ENCODE data around the gene HOXB1.
"Not testable (repeated sequence)": the region's sequence is repeated elsewhere in the genome, so short reads cannot be mapped to it uniquely, and the experiment has no call there.

The HOXB1 gene

DNA sequence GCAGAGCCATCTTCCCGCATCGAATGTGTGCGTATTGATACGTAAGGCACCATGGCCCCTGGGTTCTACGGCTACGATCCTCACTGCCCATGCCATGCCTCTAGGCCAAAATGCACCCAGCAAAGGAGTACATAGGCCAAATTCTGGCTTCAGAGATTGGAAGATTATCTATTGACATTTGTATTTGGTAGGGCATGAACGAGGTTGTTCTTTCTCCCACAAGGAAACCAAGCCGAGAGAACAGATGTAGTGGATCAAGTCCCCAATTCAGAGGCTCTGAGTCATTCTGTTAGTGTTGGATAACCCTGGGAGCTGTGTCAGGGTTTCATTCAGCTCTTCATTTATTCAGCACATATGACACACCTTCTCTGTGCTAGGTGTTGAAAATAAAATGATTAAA is 36.5 kb downstream of the HOXB1 start:
- no peak for DNase-seq (ENCODE audit: low spot score)

DNA sequence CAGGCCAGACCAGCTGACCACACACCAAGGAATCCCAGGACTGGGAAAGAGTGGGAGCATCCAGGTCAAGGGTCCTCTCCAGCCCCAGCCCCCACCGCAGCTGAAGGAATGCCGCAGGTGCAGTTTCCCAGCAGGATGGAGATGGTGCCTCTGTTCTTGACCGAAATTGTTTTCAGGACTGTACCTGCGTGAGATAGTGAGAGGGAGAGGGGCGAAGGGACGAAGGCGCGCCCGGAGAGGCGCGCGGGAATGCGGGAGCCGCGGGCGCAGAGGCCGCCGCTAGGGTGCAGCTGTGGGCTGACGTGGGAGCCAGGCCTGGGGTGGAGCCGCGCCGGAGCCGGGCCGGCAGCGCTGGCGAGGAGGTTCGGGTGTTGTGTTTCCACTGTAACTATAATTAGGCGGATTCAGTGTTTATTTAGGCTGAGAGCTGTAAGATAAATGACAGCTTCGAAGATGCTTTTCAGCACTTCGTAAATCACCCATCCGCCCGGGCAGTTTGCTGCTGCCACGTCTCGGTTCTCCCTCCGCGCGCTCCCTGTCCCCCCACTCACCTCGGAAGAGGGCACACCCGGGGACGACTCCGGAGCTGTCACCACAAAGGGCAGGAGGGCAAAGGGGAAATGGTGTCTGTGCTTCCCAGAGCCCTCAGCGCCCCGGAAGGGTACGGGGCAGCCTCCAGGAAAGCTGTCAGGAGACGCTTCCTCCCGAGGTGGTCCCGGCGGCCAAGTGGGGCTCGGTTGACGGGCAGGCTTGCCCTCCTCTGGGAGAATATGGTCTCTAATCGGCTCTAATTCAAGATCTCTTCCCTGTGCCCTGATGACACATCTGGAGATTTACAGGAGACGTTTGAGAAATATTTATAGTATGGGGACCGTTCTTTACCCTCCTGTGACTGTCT is 38.2 kb downstream of the HOXB1 start:
- peak; percentile 84 for DNase-seq (ENCODE audit: low spot score)

DNA sequence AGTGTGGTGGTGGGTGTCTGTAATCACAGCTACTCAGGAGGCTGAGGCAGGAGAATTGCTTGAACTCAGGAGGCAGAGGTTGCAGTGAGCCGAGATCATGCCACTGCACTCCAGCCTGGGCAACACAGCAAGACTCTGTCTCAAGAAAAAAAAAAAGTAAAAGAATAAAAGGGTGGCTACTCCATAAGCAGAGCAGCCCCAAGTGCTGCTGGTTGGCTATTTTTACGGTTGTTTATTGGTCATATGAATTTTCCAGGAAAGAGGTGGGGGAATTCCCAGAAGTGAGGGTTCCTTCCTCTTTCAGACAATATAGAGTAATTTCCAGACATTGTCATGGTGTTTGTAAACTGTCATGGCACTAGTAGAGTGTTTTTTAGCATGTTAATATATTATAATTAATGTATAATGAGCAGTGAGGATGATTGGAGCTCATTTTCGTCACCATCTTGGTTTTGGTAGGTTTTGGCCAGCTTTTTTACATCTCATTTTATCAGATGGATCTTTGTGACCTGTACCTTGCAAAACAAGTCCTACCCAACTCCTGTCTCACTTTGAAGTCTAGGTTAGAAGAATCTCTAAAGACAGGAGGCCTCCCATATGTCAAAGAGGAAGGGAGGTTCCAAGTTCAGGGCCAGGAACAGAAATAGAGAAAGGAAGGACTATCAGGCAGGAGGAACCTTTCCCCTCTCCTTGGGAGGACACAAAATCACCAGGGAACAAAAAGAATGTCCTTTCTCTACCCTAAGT is 39.1 kb downstream of the HOXB1 start:
- no peak for DNase-seq (ENCODE audit: low spot score)

DNA sequence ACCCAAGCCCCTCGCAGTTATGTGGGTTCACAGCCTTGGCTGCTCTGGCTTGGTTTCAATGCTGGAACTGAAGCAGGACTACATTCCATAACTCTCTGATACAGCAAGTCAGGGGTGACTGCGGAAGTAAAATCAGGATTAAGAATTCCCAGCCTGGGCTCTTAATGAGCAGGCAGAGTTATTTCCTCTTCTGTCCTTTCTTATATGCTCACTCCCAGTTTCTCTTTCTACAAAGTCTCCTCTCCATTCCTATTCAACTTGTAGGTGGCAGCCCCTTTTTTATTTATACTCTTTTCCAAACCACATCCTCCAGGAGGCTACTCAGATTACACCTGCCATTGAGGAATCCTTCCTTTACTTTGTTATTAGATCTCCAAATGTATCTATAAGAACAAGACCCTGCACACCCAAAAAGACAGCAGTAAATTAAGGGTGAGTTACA is 40.3 kb downstream of the HOXB1 start:
- DNase-seq (ENCODE audit: low spot score) = no peak

DNA sequence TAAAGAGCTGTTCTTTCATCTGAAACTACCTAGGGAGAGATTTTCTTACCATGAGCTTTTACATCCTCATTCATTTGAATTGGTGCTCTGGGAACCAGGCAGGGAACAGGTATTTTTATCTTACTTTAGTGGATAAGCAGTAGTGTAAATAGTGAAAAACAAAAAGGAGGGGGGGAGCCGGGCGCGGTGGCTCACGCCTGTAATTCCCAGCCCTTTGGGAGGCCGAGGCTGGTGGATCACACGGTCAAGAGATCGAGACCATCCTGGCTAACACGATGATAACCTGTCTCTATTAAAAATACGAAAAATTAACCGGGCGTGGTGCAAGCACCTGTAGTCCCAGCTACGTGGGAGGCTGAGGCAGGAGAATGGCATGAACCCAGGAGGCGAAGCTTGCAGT is 41.0 kb downstream of the HOXB1 start:
- DNase-seq (ENCODE audit: low spot score) = no peak

DNA sequence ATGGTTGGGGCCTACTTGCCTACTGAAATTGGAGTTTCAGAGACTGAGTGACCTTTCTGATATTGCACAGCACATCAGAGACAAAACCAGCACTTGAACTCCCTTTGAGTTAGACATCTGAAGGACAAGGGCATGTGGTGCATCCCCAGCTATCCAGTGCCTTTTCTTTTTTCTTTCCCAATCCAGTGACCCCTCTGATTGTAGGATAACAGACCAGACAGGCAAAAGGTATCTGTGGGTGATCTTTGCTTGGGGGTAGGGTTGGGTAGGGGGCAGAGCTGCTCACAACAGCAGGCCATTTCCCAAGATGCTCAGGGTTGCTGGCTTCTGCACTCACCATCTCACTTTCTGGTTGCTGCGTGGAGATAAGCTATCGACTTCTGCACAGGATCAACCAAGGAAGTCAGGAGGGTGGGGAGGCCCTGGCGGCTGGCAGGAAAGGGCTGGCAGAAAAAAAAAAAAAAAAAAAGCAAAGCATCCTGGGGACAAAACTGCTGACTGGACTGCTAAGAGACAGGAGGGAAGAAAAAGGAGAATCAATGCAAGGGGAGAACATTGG is 42.2 kb downstream of the HOXB1 start:
- no peak for DNase-seq (ENCODE audit: low spot score)

DNA sequence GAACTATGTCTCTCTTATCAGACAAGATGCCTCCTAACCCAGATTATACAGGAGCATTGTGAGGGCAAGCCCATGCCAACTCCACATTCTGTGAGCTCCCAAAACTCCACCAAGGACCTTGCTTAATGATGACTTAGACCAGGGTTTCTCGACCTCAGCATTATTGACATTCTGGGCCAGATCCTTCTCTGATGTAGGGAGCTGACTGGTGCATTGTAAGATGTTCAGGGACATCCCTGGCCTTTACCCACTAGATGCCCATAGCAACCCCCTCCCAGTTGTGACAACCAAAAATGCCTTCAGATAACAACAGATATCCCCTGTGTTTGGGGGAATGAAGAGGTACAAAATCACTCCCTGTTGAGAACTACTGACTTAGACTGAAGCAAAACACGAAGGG is 43.6 kb downstream of the HOXB1 start:
- DNase-seq (ENCODE audit: low spot score) = no peak

DNA sequence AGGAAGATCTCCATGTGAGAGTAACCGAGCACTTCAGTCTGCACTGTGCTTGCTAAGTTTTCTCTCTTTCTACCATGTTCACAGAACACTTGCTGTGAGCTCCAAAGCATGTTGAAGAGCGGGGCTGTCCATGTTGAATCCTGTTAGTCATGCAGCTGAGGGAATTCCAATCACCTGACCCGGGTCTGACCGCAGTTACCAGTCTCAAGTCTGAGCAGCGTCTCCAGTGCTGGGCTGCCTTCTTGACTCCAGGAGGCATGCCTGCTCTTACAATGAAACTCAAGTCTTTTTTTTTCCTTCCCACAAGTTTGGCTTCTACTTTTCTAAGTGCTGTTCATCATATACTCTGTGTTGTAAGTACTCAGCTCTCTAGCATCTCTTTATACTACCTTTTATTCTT is 44.3 kb downstream of the HOXB1 start:
- DNase-seq (ENCODE audit: low spot score) = peak; percentile 83

DNA sequence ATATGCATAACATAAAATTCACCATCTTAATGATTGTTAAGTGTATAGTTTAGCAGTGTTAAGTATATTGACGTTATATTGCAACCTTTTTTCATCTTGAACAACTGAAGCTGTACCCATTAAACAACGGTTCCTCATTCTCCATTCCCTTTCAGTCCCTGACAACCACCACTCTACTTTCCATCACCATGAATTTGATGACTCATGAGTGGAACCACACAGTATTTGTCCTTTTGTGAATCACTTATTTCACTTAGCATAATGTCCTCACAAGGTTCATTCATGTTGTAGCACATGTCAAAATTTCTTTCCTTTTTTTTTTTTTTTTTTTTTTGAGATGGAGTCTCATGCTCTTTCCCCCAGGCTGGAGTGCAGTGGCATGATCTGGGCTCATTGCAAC is 46.0 kb downstream of the HOXB1 start:
- DNase-seq (ENCODE audit: low spot score) = no peak

DNA sequence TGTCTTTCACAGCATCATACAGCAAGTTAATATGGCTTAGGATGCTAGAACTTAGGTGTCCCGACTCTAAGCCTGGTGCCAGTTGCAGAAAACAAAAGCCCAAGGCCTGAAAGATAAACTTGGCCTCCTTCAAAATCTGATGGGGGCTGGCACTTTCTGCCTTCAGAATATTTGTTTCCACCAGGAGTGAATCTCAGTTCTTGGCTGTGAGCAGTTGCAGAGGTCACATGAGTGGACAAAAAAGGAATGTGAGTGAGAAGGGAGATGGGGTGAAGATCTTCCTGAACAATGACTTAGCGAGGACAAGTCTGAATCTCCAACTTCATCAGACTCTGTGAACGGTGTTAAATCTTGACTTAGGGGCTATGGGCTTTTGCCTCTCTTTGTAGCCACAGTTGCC is 46.6 kb downstream of the HOXB1 start:
- DNase-seq (ENCODE audit: low spot score) = no peak

DNA sequence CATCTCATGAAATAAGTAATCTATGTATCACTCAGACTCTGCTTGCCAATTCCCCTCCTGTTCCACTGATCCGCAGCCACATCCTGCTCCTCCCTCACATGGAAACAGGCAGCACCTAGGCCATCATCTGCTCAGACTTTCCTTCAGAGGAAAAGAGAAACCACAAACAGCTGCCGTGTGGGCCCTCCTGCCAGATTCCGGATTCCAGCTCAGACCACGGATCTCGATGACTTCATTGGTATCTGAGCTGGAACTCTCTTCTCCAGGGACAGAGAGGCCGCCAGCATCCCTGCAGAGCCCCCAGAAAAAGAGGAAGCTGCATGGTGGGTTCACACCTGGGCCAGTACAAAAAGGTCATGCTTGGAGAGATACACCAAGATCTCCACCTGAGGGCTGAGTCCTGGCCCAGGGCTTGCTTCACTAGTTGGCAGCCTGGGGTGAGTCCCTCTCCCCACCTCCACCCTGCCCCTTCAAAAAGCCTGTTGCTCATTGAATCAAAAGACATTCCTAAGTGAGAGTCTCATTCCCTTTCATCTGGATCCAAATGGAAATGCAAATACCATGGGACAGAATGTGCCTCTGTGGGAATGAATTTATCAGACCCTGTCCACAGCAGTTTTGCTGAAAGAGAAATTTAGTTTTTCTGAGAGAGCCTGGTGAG is 47.2 kb downstream of the HOXB1 start:
- no peak for DNase-seq (ENCODE audit: low spot score)

DNA sequence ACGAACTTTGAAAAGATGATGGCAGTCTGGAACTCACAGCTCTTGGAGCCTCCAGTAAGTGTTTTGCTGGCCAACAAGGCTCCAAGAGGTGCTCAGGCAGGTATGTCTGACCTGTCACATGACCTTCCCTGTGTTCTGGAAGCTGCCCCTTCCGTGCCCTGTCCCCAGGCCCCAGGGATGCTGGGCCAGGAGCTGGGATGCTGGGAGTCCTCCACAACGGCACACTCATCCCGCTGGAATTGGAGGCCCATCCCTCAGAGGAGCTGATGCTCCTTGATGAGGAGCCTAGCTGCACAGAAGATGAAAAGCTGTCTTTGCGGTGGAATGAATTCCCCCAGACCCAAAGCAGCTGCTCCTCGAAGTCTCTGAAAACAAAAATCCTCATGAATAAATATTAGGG is 47.8 kb downstream of the HOXB1 start:
- no peak for DNase-seq (ENCODE audit: low spot score)

DNA sequence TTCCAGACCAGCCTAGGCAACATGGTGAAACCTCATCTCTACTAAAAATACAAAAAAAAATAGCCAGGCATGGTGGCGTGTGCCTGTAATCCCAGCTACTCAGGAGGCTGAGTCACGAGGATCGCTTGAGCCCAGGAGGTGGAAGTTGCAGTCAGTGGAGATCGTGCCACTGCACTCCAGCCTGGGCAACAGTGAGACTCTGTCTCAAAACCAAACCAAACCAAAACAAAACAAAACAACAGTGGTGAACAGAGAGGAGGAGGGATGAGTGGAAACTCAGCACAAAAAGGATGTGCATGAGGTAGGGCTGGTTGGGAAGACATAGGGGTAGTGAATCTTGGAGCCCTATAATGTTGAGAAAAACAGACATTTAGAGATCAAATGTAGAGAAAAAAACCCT is 48.5 kb downstream of the HOXB1 start:
- DNase-seq (ENCODE audit: low spot score) = not testable (repeated sequence)

DNA sequence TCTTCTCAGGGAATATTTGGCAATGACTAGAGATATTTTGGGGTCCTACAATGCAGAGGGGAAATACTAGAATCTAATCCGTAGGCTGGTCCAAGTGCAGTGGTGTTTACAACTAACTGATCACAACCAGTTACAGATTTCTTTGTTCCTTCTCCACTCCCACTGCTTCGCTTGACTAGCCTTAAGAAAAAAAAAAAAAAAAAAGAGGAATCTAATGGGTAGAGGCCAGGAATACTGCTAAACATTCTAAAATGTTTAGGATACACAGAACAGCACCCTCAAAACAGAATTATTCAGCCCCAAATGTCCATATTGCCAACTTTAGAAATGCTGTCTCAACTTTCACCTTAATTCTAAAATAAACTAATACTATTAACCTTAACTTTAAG is 51.8 kb downstream of the HOXB1 start:
- DNase-seq (ENCODE audit: low spot score) = no peak

Measured in ecto neural progenitor cell (in vitro differentiated cells).